ENCODE data around the gene LONRF2. TPM values are rescaled to one million over a fixed set of nuclear protein-coding genes. Genes with fewer than 3 reads are reported as not detected.

LONRF2 gene
- total RNA-seq, 1 experiment from 2014 or later, result 2.7 TPM

DNA sequence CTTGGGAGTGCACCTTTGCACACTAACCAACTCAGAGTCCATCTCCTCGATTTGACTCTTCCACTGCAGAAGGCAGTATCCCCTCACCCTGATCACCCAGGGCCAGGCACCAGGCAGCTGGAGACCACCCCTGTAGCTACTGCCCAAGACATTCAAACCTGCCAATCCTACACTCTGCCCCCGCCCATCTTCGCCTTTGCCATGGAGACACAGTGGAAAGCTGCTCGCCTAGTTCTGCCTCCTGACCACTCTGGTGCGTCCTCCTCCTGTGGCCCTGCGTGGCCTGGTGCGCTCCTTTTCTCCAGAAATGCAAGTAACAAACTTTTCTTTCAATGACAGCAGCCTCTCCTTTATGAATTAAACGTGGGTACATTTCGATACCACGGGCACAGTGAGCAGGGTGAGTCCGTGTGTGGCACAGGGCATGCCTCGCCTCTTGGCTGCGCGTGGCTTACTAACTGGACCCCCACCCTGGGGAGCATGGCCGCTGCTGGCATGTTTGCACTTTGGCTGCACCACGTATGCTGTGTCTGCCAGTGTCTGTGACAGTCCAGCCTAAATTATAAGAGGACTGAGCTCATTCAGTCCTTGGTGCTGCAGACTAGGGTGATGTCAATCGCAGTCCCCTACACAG lies 47.6 kb downstream of the LONRF2 start:
- H4K5ac ChIP-seq (ENCODE audit: insufficient read length, low read depth, low read length), result no peak overlapping the region
- peak; percentile 24 for DNase-seq
- WGBS (ENCODE audit: extremely low coverage, insufficient read length, low lambda C conversion rate), result no CpG with 5 or more reads among the region's 17 CpGs

More for the DNA sequence above, 47.6 kb downstream of the LONRF2 start:
- no peak overlapping the region for H2AK5ac ChIP-seq (ENCODE audit: insufficient read length, low read length)
- H3T11ph ChIP-seq (ENCODE audit: low read length), result no peak overlapping the region
- no peaks in the 10 kb centered on the region; the same call in 1 of the 2 replicates for H3K27me3 Mint-ChIP-seq (ENCODE audit: low read depth)
- peaks cover 3 to 9% (median 4%) of the 10 kb centered on the region in 3 experiments; a peak in 5 of 7 replicates for H3K36me3 Mint-ChIP-seq (ENCODE audit: insufficient read depth in 1 of 3, low read depth in 3 of 3)
- no peak overlapping the region for H3K14ac ChIP-seq (ENCODE audit: insufficient read depth, low read length)
- no peak overlapping the region for H3K4me2 ChIP-seq (ENCODE audit: insufficient read depth, insufficient read length, low read length)
- H2AFZ ChIP-seq (ENCODE audit: low read length), result no peak overlapping the region
- no peaks in the 10 kb centered on the region for H3K27me3 ChIP-seq (ENCODE audit: insufficient read depth, low read length)
- no peak overlapping the region for H3K9ac ChIP-seq (ENCODE audit: extremely low read depth, insufficient read length, low read length)
- no peak overlapping the region for H2BK12ac ChIP-seq (ENCODE audit: insufficient read length, low read depth, low read length)
- H3K79me1 ChIP-seq (ENCODE audit: insufficient read depth, low read depth, low read length, poor library complexity, severe bottlenecking), result no peaks in the 10 kb centered on the region
- no peak overlapping the region for H4K8ac ChIP-seq (replicated peaks; ENCODE audit: insufficient read length, low read depth, low read length)
- no peaks in the 10 kb centered on the region for H4K20me1 ChIP-seq (ENCODE audit: control insufficient read depth, insufficient read depth, insufficient read length)
- no peaks in the 10 kb centered on the region for H3K4me1 ChIP-seq (ENCODE audit: insufficient read depth, low read length)
- TF ChIP-seq CTCF (conservative IDR thresholded peaks at IDR 0.05), result no peak
- no peak overlapping the region for H3K27ac ChIP-seq (ENCODE audit: insufficient read length, low read depth, low read length)
- no peaks in the 10 kb centered on the region for H3K9me3 ChIP-seq (ENCODE audit: control insufficient read depth, low read depth, low read length)
- H2BK20ac ChIP-seq (ENCODE audit: low read depth, low read length, poor library complexity, severe bottlenecking), result no peak overlapping the region
- H3K4me3 Mint-ChIP-seq, result no peak overlapping the region
- H3K4ac ChIP-seq (ENCODE audit: low read depth, low read length), result no peak overlapping the region
- H3K23ac ChIP-seq (ENCODE audit: insufficient read length, low read depth, low read length), result no peak overlapping the region
- no peaks in the 10 kb centered on the region for H3K23me2 ChIP-seq (ENCODE audit: insufficient read length, low read depth, low read length, poor library complexity, severe bottlenecking)
- H3K79me2 ChIP-seq (ENCODE audit: insufficient read depth, low read length), result no peaks in the 10 kb centered on the region
- no peak overlapping the region for H3K27ac Mint-ChIP-seq
- H4K91ac ChIP-seq (ENCODE audit: insufficient read length, low read depth, low read length), result no peak overlapping the region
- no peak overlapping the region for H3K18ac ChIP-seq (ENCODE audit: insufficient read length, low read depth, low read length)
- H2BK5ac ChIP-seq (ENCODE audit: insufficient read length, low read length), result no peak overlapping the region
- no peak overlapping the region for H2BK15ac ChIP-seq (ENCODE audit: low read depth, low read length)
- H3K9me3 Mint-ChIP-seq, result peaks cover 9 to 11% of the 10 kb centered on the region in 2 experiments; a peak in 4 of 5 replicates
- H3K56ac ChIP-seq (ENCODE audit: insufficient read length, low read depth, low read length), result no peak overlapping the region
- no peak overlapping the region for H2BK120ac ChIP-seq (ENCODE audit: low read depth, low read length, poor library complexity, severe bottlenecking)
- peaks cover under 1 to 3% of the 10 kb centered on the region in 2 experiments; a peak in 3 of 4 replicates for H3K4me1 Mint-ChIP-seq

Data from H9 (cell line).